Brain microvascular endothelial cell (primary cell): ENCODE results near the gene NDUFAB1.
A peak's percentile ranks its signal among the peaks of the same experiment; 100 is the strongest.

Experiments
- DNase-seq: peaks from one replicate; pipeline ENCODE4 v3.0.0-alpha.2; 2020
- H3K27ac ChIP-seq: fragments of 250-450 bp; sonication (Bioruptor Pico); 2 replicates; pipeline ENCODE4 v1.5.1; 2020; ENCODE audit warnings: mild to moderate bottlenecking, moderate library complexity
- H3K27me3 ChIP-seq: fragments of 250-450 bp; sonication (Bioruptor Pico); replicated peaks from 2 replicates; pipeline ENCODE4 v1.5.1; 2020; ENCODE audit warnings: mild to moderate bottlenecking
- H3K36me3 ChIP-seq: fragments of 250-450 bp; sonication (Bioruptor Pico); replicated peaks from 2 replicates; pipeline ENCODE4 v1.5.1; 2020; ENCODE audit warnings: mild to moderate bottlenecking
- H3K4me3 ChIP-seq: 2 replicates; pipeline ENCODE4 v1.5.1; 2011; ENCODE audit warnings: low read depth, mild to moderate bottlenecking, control low read depth, low read length, moderate library complexity
- CTCF ChIP-seq: IDR thresholded peaks from 2 replicates; pipeline ENCODE4 v1.5.1; 2011; ENCODE audit warnings: low read depth, mild to moderate bottlenecking, moderate library complexity, low read length, control low read depth, inconsistent platforms; ENCODE audit errors: missing control alignments
- in situ Hi-C: cut with HindIII; loops from 2 replicates; pipeline ENCODE4 v1.10.0; 2017; ENCODE audit warnings: low sequenced_read_pairs, low pct_ligation_motif_present

The NDUFAB1 gene

GRCh38 chr16:23609929-23610328 lies 13.8 kb upstream of the NDUFAB1 start:
- Histone ChIP-seq H3K27me3 (no peaks in the 10 kb centered on the region), H3K36me3 (peaks cover 10% of the 10 kb centered on the region), H3K27ac (no peak overlapping the region), H3K4me3 (no peak overlapping the region)
- in situ Hi-C loops = no loop called here
- no peak for TF ChIP-seq CTCF
- no peak for DNase-seq

GRCh38 chr16:23608194-23608593 lies 12.1 kb upstream of the NDUFAB1 start:
- DNase-seq = peak; percentile 56
- no peaks in the 10 kb centered on the region for H3K27me3 ChIP-seq
- peaks cover 8% of the 10 kb centered on the region for H3K36me3 ChIP-seq
- no peak overlapping the region for H3K4me3 ChIP-seq
- no peak for TF ChIP-seq CTCF
- in situ Hi-C loops = no loop called here
- H3K27ac ChIP-seq = peak overlapping the region; percentile 42

- peaks cover 8% of the 10 kb centered on the region for H3K36me3 ChIP-seq
- in situ Hi-C loops = no loop called here
These were observed 11.6 kb upstream of the NDUFAB1 start for GRCh38 chr16:23607726-23608125.

GRCh38 chr16:23597003-23597756 lies 1.1 kb upstream of the NDUFAB1 start:
- peak; percentile 32 for TF ChIP-seq CTCF
- Histone ChIP-seq H3K4me3 (no peak overlapping the region), H3K27me3 (no peaks in the 10 kb centered on the region), H3K36me3 (peaks cover 5% of the 10 kb centered on the region), H3K27ac (no peak overlapping the region)
- in situ Hi-C loops = no loop called here
- no peak for DNase-seq

More at GRCh38 chr16:23607726-23608125, 11.6 kb upstream of the NDUFAB1 start:
- peak; percentile 25 for DNase-seq
- H3K27me3 ChIP-seq = no peaks in the 10 kb centered on the region
- no peak overlapping the region for H3K4me3 ChIP-seq
- no peak for TF ChIP-seq CTCF
- H3K27ac ChIP-seq = peak overlapping the region; percentile 42

GRCh38 chr16:23595246-23595950 lies 718 bp downstream of the NDUFAB1 start:
- DNase-seq = no peak
- TF ChIP-seq CTCF = no peak
- in situ Hi-C loops = no loop called here
- Histone ChIP-seq H3K4me3 (peak overlapping the region; percentile 97), H3K27me3 (no peaks in the 10 kb centered on the region), H3K27ac (peak overlapping the region; percentile 67), H3K36me3 (peaks cover 16% of the 10 kb centered on the region)

- Histone ChIP-seq H3K27ac (no peak overlapping the region), H3K36me3 (peaks cover 23% of the 10 kb centered on the region), H3K27me3 (no peaks in the 10 kb centered on the region), H3K4me3 (no peak overlapping the region)
- TF ChIP-seq CTCF = no peak
- in situ Hi-C loops = no loop called here
- no peak for DNase-seq
These were observed 1.9 kb downstream of the NDUFAB1 start for GRCh38 chr16:23594186-23594585.
